NCI-H2029 treated with DMSO at 0.1 percent for 48 hours (cell line): ENCODE data around the gene SRXN1.

Experiments used
- DNase-seq: peaks from one replicate; lab custom pipeline; 2025; lab: John Stamatoyannopoulos, UW

The SRXN1 gene

GRCh38 chr20:607476-607875, 45.5 kb downstream of the SRXN1 start:
- no peak for DNase-seq

GRCh38 chr20:605237-605636, 47.8 kb downstream of the SRXN1 start:
- DNase-seq, result no peak

- no peak for DNase-seq
These were observed 49.8 kb downstream of the SRXN1 start for GRCh38 chr20:603116-603640.

DNA sequence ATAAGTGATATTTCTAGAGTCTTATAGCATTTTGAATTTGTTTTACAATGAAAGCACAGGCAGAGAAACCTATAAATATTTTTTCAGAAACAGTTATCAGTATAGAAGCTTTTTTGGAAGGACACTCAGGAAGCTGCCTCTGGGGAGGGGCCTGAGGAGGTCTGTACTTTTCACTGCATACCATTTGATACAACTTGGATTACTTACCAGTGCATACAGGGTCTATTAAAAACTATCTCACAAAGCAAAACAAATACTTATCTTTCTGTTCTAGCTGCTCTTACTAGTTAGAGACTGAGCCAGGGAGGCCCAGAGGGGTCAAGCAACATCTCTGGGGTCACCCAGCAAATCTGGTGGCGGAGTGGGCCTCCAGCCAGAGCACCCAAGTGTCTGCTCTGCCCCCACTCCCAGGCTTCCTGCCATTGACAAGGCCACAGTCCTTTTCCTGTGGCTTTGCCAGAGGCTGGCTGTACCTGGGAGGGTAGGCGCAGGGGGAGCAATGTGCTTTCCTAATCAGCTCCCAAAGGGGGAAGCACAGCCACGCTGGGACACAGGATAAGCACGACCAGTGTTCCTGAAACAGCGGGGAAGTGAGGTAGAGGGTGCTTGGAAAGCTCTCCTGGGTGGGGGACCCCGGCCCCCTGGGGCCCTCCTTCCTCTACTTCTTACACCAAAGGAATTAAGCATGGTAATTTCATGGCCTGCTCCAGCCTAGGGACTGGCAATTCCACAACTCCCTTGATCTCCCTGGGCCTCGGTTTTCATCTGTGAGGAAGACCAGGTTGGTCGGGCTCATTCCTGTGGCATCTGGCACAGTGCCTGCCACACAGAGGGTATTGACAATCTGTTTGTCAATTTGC, 50.7 kb downstream of the SRXN1 start:
- DNase-seq, result no peak

DNA sequence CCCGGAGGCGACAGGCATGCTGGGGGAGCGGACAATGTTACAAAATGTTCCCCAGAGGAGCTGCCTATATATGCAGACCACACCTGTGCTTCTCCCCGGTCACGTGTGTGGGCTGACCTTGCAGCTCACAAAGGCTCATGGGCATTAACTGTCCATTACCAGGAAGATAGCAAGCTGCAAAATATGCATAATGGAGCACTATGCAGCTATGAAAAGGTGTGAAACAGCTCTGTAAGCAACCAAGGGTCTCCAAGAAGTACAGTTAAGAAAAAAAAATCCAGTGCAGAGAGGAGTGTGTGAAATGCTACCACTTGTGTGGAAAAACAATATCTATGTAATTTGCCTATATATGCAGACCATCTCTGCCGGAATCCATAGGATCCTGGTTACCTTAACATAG, 52.3 kb downstream of the SRXN1 start:
- no peak for DNase-seq

DNA sequence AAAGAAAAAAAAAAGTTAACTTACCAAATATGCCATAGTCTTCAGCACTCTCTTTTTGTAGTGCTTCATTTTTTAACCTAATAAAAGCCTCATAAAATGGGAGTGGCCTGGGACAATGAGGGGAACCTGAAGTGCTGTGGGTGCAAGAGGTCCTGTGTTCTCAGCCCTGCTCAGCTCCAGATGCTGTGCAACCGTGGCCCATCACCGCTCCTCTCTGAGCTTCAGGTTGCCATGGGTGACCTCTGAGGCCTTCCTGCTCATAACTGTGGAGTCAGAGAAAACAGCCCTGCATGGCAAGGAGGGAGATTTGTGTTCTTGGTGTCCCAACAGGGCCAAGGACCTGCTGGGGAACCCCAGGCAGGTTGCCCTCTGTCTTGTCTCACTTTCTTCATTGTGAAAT, 52.9 kb downstream of the SRXN1 start:
- DNase-seq, result no peak

GRCh38 chr20:598133-598850, 54.7 kb downstream of the SRXN1 start:
- DNase-seq, result no peak

- no peak for DNase-seq
These were observed 55.4 kb downstream of the SRXN1 start for GRCh38 chr20:597560-597959.
